IMR-90 (cell line): ENCODE results near the gene AFF2. TPM values are rescaled to one million over a fixed set of nuclear protein-coding genes. Genes with fewer than 3 reads are reported as not detected.

ENCODE experiments used
- ATAC-seq: fragments of 200-7000 bp; cut with Tn5 transposase; 2 replicates; pipeline ENCODE4 v1.9.1; 2020; ENCODE audit warnings: low read depth, mild to moderate bottlenecking, moderate library complexity
- BruUV-seq: library from RNA; stranded (reverse); fragments of 400-500 nt; replicated peaks from 2 replicates; lab custom pipeline; 2021; lab: Mats Ljungman, UMichigan
- CTCF ChIA-PET: fragments of 300-600 bp; formaldehyde crosslinking; extraction: SDS; loops from one replicate; lab custom pipeline; 2021; ENCODE audit warnings: antibody characterized with exemption; lab: Yijun Ruan, JAX
- POLR2A ChIA-PET: fragments of 300-600 bp; sonication (Branson Sonifier 250); formaldehyde crosslinking; loops from one replicate; lab custom pipeline; 2022; ENCODE audit warnings: antibody characterized with exemption; ENCODE audit not compliant: unreplicated experiment; lab: Charles Lee
- DNase-seq: peaks from one replicate; pipeline ENCODE4 v3.0.0; 2013
- H2AFZ ChIP-seq: replicated peaks from 2 replicates; pipeline ENCODE3; 2013; ENCODE audit warnings: low read length, mild to moderate bottlenecking; ENCODE audit not compliant: poor library complexity
- H2AK5ac ChIP-seq: 2 replicates; pipeline ENCODE4 v1.6.1; 2013; ENCODE audit warnings: low read depth, low read length, inconsistent platforms
- H2AK9ac ChIP-seq: replicated peaks from 2 replicates; pipeline ENCODE3; 2013; ENCODE audit warnings: mild to moderate bottlenecking, low read depth, low read length, moderate library complexity; ENCODE audit not compliant: poor library complexity
- H2BK120ac ChIP-seq: 2 replicates; pipeline ENCODE4 v1.6.1; 2013; ENCODE audit warnings: low read depth, low read length, inconsistent platforms
- H2BK15ac ChIP-seq: 3 replicates; pipeline ENCODE4 v1.6.1; 2013; ENCODE audit warnings: low read depth, low read length, inconsistent platforms
- H2BK20ac ChIP-seq: 2 replicates; pipeline ENCODE4 v1.6.1; 2013; ENCODE audit warnings: low read depth, mild to moderate bottlenecking, inconsistent platforms, low read length, moderate library complexity
- H2BK5ac ChIP-seq: 2 replicates; pipeline ENCODE4 v1.6.1; 2013; ENCODE audit warnings: mild to moderate bottlenecking, low read depth, low read length, inconsistent platforms; ENCODE audit not compliant: poor library complexity, severe bottlenecking
- H3K14ac ChIP-seq: replicated peaks from 2 replicates; pipeline ENCODE4 v1.6.1; 2013; ENCODE audit warnings: low read depth, low read length, inconsistent platforms
- H3K18ac ChIP-seq: 2 replicates; pipeline ENCODE4 v1.6.1; 2013; ENCODE audit warnings: low read depth, low read length, control low read depth
- H3K23ac ChIP-seq: 2 replicates; pipeline ENCODE4 v1.6.1; 2013; ENCODE audit warnings: low read depth, low read length, inconsistent platforms
- H3K27ac ChIP-seq: 2 replicates; pipeline ENCODE4 v1.5.1; 2013; ENCODE audit warnings: mild to moderate bottlenecking, control low read depth, low read length; ENCODE audit not compliant: insufficient read depth
- H3K27me3 ChIP-seq: 2 replicates; pipeline ENCODE4 v1.6.1; 2013; ENCODE audit warnings: low read length; ENCODE audit not compliant: control insufficient read depth, insufficient read depth
- H3K36me3 ChIP-seq: 2 replicates; pipeline ENCODE4 v1.6.1; 2013; ENCODE audit warnings: low read length, mixed read lengths; ENCODE audit not compliant: control insufficient read depth, insufficient read depth
- H3K4ac ChIP-seq: 2 replicates; pipeline ENCODE4 v1.6.1; 2013; ENCODE audit warnings: low read depth, low read length, inconsistent platforms
- H3K4me1 ChIP-seq: 2 replicates; pipeline ENCODE4 v1.6.1; 2013; ENCODE audit warnings: low read length, mixed read lengths; ENCODE audit not compliant: control insufficient read depth, insufficient read depth
- H3K4me2 ChIP-seq: 2 replicates; pipeline ENCODE4 v1.6.1; 2013; ENCODE audit warnings: low read depth, mild to moderate bottlenecking, control low read depth, low read length, moderate library complexity
- H3K4me3 ChIP-seq: 2 replicates; pipeline ENCODE4 v1.5.1; 2013; ENCODE audit warnings: low read depth, mild to moderate bottlenecking, control low read depth, low read length, moderate library complexity; ENCODE audit not compliant: insufficient read depth
- H3K56ac ChIP-seq: 2 replicates; pipeline ENCODE4 v1.6.1; 2013; ENCODE audit warnings: low read length, inconsistent platforms; ENCODE audit not compliant: insufficient read depth; ENCODE audit errors: extremely low read depth
- H3K79me1 ChIP-seq, 2 experiments: 2 replicates each; pipeline ENCODE4 v1.6.1; 2013; ENCODE audit warnings: low read length in 2 of 2, inconsistent platforms in 1 of 2, low read depth in 1 of 2
- H3K9ac ChIP-seq: 2 replicates; pipeline ENCODE4 v1.6.1; 2013; ENCODE audit warnings: low read depth, low read length, control low read depth
- H3K9me1 ChIP-seq: 2 replicates; pipeline ENCODE4 v1.6.1; 2013; ENCODE audit warnings: low read length, inconsistent platforms; ENCODE audit not compliant: insufficient read depth
- H3K9me3 ChIP-seq: 2 replicates; pipeline ENCODE4 v1.6.1; 2013; ENCODE audit warnings: low read length; ENCODE audit not compliant: control insufficient read depth, insufficient read depth
- H4K20me1 ChIP-seq: 2 replicates; pipeline ENCODE4 v1.6.1; 2013; ENCODE audit warnings: low read length, inconsistent platforms; ENCODE audit not compliant: insufficient read depth
- H4K5ac ChIP-seq: 2 replicates; pipeline ENCODE4 v1.6.1; 2013; ENCODE audit warnings: mild to moderate bottlenecking, low read depth, low read length, control low read depth
- H4K8ac ChIP-seq, 2 experiments: 2 replicates each; pipeline ENCODE4 v1.6.1; 2013; ENCODE audit warnings: low read depth in 2 of 2, low read length in 2 of 2, control low read depth in 1 of 2, inconsistent platforms in 1 of 2
- H4K91ac ChIP-seq: 2 replicates; pipeline ENCODE4 v1.6.1; 2013; ENCODE audit warnings: low read depth, low read length, inconsistent platforms; ENCODE audit not compliant: insufficient read depth
- BHLHE40 ChIP-seq: fragments of 150-350 bp; IDR thresholded peaks from 2 replicates; pipeline ENCODE4 v1.6.1; 2016; ENCODE audit warnings: mild to moderate bottlenecking, low read depth, low read length
- CEBPB ChIP-seq: IDR thresholded peaks from 2 replicates; pipeline ENCODE4 v1.6.1; 2012; ENCODE audit warnings: low read depth, low read length, improper control_type of control experiment
- CHD1 ChIP-seq: IDR thresholded peaks from 2 replicates; pipeline ENCODE4 v1.6.1; 2012; ENCODE audit warnings: low read depth, low read length, improper control_type of control experiment
- CTCF ChIP-seq: conservative IDR thresholded peaks from 2 replicates; pipeline ENCODE4 v1.5.1; 2012; ENCODE audit warnings: mild to moderate bottlenecking, low read depth, low read length, improper control_type of control experiment
- ELK1 ChIP-seq: fragments of 150-350 bp; IDR thresholded peaks from 2 replicates; pipeline ENCODE4 v1.6.1; 2016; ENCODE audit warnings: low read depth, mild to moderate bottlenecking, low read length, moderate library complexity, borderline replicate concordance
- FOS ChIP-seq: fragments of 150-350 bp; IDR thresholded peaks from 2 replicates; pipeline ENCODE4 v1.6.1; 2016; ENCODE audit warnings: low read depth, low read length
- MAFK ChIP-seq: IDR thresholded peaks from 2 replicates; pipeline ENCODE4 v1.6.1; 2012; ENCODE audit warnings: low read depth, low read length, improper control_type of control experiment
- MAZ ChIP-seq: IDR thresholded peaks from 2 replicates; pipeline ENCODE4 v1.6.1; 2012; ENCODE audit warnings: low read depth, mild to moderate bottlenecking, low read length, improper control_type of control experiment, moderate library complexity, borderline replicate concordance
- MXI1 ChIP-seq: IDR thresholded peaks from 2 replicates; pipeline ENCODE4 v1.6.1; 2012; ENCODE audit warnings: low read depth, mild to moderate bottlenecking, low read length, moderate library complexity, borderline replicate concordance
- NFE2L2 ChIP-seq: fragments of 150-350 bp; IDR thresholded peaks from 2 replicates; pipeline ENCODE4 v1.6.1; 2016; ENCODE audit warnings: low read depth, mild to moderate bottlenecking, low read length
- POLR2A ChIP-seq: IDR thresholded peaks from 2 replicates; pipeline ENCODE4 v1.6.1; 2012; ENCODE audit warnings: mild to moderate bottlenecking, low read depth, low read length
- RAD21 ChIP-seq: IDR thresholded peaks from 2 replicates; pipeline ENCODE4 v1.6.1; 2012; ENCODE audit warnings: low read length, improper control_type of control experiment
- RCOR1 ChIP-seq: IDR thresholded peaks from 2 replicates; pipeline ENCODE4 v1.6.1; 2012; ENCODE audit warnings: mild to moderate bottlenecking, low read length, improper control_type of control experiment; ENCODE audit not compliant: insufficient replicate concordance
- RFX5 ChIP-seq: IDR thresholded peaks from 2 replicates; pipeline ENCODE4 v1.8.0; 2012; ENCODE audit warnings: low read depth, mild to moderate bottlenecking, low read length, moderate library complexity
- SMC3 ChIP-seq: fragments of 150-350 bp; IDR thresholded peaks from 2 replicates; pipeline ENCODE4 v1.6.1; 2016; ENCODE audit warnings: low read depth, mild to moderate bottlenecking, antibody characterized with exemption, low read length, moderate library complexity
- USF2 ChIP-seq: fragments of 150-350 bp; IDR thresholded peaks from 2 replicates; pipeline ENCODE4 v1.6.1; 2017; ENCODE audit warnings: mild to moderate bottlenecking, antibody characterized with exemption, low read length, low read depth
- WGBS, 2 experiments: methylation state at CpG; one replicate each; pipeline versions ENCODE4 v1.1.5 to v1.1.7; 2013; ENCODE audit warnings: missing lambda C conversion rate in 2 of 2; ENCODE audit not compliant: insufficient read length in 1 of 2; ENCODE audit errors: extremely low coverage in 2 of 2; 5-methylcytosine and 5-hydroxymethylcytosine counted together
- dilution Hi-C: fragments of 300-500 bp; cut with HindIII; formaldehyde crosslinking; loops from one replicate; pipeline ENCODE4 v1.14.3; 2018; ENCODE audit warnings: low sequenced_read_pairs; ENCODE audit not compliant: unreplicated experiment
- in situ Hi-C: fragments of 300-500 bp; cut with MboI; formaldehyde crosslinking; loops from 3 replicates; pipeline ENCODE4 v1.14.3; 2019; ENCODE audit warnings: low sequenced_read_pairs, inconsistent platforms, mixed read lengths
- intact Hi-C: fragments of 100-400 bp; cut with micrococcal nuclease; formaldehyde crosslinking; loops from 2 replicates; pipeline ENCODE4 v1.10.0; 2022
- polyA plus RNA-seq, 3 experiments: library from polyadenylated mRNA; depleted of rRNA; stranded (reverse); fragments of >200 nt; gene quantifications; 2 replicates each; pipeline ENCODE4 v1.2.3, GENCODE V29; 2012; ENCODE audit warnings: low replicate concordance in 1 of 3
- total RNA-seq: library from RNA; depleted of rRNA; stranded (reverse); fragments of >200 nt; gene quantifications from 2 replicates; pipeline ENCODE4 v1.2.3, GENCODE V29; 2012

AFF2 gene
- total and polyA plus RNA-seq, 2 of the 4 experiments (the other 2 are of a cell fraction) = 0.15 to 0.72 TPM

GRCh38 chrX:148785256-148785655, 284.8 kb downstream of the AFF2 start:
- Histone ChIP-seq H3K27me3 (no peaks in the 10 kb centered on the region), H3K56ac (no peak overlapping the region), H3K4ac (no peak overlapping the region), H2BK120ac (no peak overlapping the region), H2AK9ac (no peak overlapping the region), H3K4me2 (no peak overlapping the region), H3K9me3 (0 out of 2 replicates have a peak, but pooled peaks cover 2% of the 10 kb centered on the region), H3K9me1 (no peaks in the 10 kb centered on the region), H3K27ac (no peak overlapping the region), H2BK20ac (no peak overlapping the region), H3K14ac (no peak overlapping the region), H3K18ac (no peak overlapping the region), H2BK15ac (no peak overlapping the region), H3K36me3 (no peaks in the 10 kb centered on the region), H3K23ac (no peak overlapping the region), H4K5ac (no peak overlapping the region), H3K79me1 (no peaks in the 10 kb centered on the region), H4K20me1 (no peaks in the 10 kb centered on the region), H2AK5ac (no peak overlapping the region), H2BK5ac (no peak overlapping the region), H4K8ac (no peak overlapping the region), H4K91ac (no peak overlapping the region), H3K4me1 (no peaks in the 10 kb centered on the region), H3K9ac (no peak overlapping the region), H3K4me3 (no peak overlapping the region), H2AFZ (no peak overlapping the region)
- ChIA-PET POLR2A (no interaction called here), CTCF (no interaction called here)
- TF ChIP-seq CTCF (no peak), CHD1 (no peak), RCOR1 (no peak), POLR2A (no peak), SMC3 (no peak), NFE2L2 (no peak), USF2 (no peak), RFX5 (no peak), BHLHE40 (no peak), CEBPB (no peak), MAFK (no peak), FOS (no peak), ELK1 (no peak), MAZ (no peak), MXI1 (no peak), RAD21 (no peak)
- WGBS, 2 experiments = no CpG with 5 or more reads among the region's 1 CpG
- in situ Hi-C loops (no loop called here), dilution Hi-C loops (no loop called here), intact Hi-C loops (no loop called here)
- BruUV-seq = no TSS peak
- no peak for ATAC-seq
- DNase-seq = no peak
